Measurements from ENCODE around the gene ADAMTSL2.

DNA sequence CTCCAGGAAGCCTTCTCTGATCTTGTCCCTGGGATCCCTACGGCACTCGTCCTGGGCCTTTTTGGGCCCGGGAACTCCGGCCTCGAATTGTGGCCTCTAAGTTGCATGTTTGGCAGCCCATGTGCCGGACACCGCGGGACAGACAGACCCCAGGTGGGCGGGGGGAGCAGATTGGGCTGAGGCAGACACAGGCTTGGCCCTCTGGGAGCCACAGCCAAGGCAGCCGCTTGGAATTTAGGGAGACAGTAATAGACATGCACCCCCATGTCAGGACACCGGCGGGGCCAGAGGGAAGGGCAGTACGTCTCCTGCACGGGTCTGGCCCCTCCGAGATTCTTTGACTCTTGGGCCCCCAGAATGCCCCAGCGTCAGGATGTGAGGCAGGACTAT is 36.2 kb downstream of the ADAMTSL2 start:
- TF ChIP-seq YY1 (IDR thresholded peaks at IDR 0.05): no peak
- TF ChIP-seq, protein P1, sequence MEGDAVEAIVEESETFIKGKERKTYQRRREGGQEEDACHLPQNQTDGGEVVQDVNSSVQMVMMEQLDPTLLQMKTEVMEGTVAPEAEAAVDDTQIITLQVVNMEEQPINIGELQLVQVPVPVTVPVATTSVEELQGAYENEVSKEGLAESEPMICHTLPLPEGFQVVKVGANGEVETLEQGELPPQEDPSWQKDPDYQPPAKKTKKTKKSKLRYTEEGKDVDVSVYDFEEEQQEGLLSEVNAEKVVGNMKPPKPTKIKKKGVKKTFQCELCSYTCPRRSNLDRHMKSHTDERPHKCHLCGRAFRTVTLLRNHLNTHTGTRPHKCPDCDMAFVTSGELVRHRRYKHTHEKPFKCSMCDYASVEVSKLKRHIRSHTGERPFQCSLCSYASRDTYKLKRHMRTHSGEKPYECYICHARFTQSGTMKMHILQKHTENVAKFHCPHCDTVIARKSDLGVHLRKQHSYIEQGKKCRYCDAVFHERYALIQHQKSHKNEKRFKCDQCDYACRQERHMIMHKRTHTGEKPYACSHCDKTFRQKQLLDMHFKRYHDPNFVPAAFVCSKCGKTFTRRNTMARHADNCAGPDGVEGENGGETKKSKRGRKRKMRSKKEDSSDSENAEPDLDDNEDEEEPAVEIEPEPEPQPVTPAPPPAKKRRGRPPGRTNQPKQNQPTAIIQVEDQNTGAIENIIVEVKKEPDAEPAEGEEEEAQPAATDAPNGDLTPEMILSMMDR (IDR thresholded peaks at IDR 0.05; ENCODE audit: low read depth, low read length, missing input control): no peak
- no peak for TF ChIP-seq NR2F2 (IDR thresholded peaks at IDR 0.05)
- TF ChIP-seq TAF1 (conservative IDR thresholded peaks at IDR 0.05): no peak
- TF ChIP-seq, protein P2, sequence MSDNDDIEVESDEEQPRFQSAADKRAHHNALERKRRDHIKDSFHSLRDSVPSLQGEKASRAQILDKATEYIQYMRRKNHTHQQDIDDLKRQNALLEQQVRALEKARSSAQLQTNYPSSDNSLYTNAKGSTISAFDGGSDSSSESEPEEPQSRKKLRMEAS (IDR thresholded peaks at IDR 0.05): no peak
- TF ChIP-seq JUND (IDR thresholded peaks at IDR 0.05): no peak
- no peak for TF ChIP-seq RAD21 (IDR thresholded peaks at IDR 0.05)
- TF ChIP-seq SP1 (IDR thresholded peaks at IDR 0.05): no peak
- TF ChIP-seq FOXA1 (IDR thresholded peaks at IDR 0.05): no peak
- TF ChIP-seq ZBTB33 (IDR thresholded peaks at IDR 0.05): no peak
- no peak for TF ChIP-seq EGR1 (IDR thresholded peaks at IDR 0.05; ENCODE audit: low read depth in 2 of 2)
